ENCODE data around the gene CACNG6. TPM values are rescaled to one million over a fixed set of nuclear protein-coding genes. Genes with fewer than 3 reads are reported as not detected.
"Not testable (repeated sequence)": the region's sequence is repeated elsewhere in the genome, so short reads cannot be mapped to it uniquely, and the experiment has no call there.

The CACNG6 gene
- total RNA-seq (2014; rRNA removed; shearing (Covaris generic); ENCODE audit: low replicate concordance): not detected in 2 replicates

GRCh38 chr19:53991224-53992113 lies at the start of gene CACNG6:
TSS of gene CACNG6 (plus strand) at chr19:53991637. CDS start at chr19:53992878, 1,241 bp downstream.
- DNase-seq (ENCODE audit: low read depth): no peak
- in situ Hi-C loops (cut with HindIII; ENCODE audit: low pct_unique_long_range_greater_than_20kb, low sequenced_read_pairs): no loop called here

DNA sequence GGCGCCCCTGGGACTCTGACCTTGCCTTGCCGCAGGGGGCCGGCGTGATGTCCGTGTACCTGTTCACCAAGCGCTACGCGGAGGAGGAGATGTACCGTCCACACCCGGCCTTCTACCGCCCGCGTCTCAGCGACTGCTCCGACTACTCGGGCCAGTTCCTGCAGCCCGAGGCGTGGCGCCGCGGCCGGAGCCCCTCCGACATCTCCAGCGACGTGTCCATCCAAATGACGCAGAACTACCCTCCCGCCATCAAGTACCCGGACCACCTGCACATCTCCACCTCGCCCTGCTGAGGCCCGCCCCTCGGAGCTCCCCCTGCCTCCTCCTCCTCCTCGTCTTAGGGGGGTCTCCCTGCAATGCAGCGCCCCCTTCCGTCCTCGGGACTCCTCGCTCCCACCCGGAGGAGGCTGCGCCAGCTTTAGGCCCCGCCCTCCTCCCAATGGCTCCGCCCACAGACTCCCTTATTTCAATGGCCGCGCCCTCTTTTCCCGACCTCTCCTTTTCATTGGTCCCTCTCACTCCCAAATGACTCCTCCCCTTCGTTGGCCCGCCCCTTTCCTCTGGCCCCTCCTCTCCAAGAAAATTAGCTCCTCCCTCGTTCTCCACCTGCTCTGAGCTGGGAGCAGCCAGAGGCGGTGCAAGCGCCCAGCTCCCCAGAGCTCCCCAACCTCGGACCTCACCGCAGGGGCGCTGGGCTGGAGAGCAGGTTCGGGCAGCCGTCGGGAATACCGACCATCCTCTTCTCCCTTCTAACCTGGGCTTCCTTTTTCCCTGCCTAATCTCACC lies 49.2 kb upstream of the CACNG6 start:
- in situ Hi-C loops (cut with HindIII; ENCODE audit: low pct_unique_long_range_greater_than_20kb, low sequenced_read_pairs): no loop called here
- peak; percentile 19 for DNase-seq (ENCODE audit: low read depth)

DNA sequence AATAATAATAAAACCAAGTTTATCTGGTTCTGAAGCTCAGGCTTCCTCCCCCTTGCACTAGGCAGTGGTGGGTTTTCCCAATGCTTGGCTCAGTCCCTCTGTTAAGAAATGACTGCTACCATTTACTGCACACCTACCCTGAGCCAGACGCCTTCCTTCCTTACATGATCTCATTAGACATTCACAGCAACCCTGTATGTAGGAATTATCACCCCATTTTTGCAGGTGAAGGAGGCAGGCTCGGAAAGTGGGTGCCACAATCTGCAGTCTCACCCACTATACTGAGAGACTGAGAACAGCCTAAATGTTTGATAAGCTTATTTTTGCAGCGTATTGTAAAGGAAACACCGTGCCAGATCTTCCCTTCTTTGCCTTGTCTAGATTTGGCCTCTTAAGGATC lies 47.0 kb upstream of the CACNG6 start:
- in situ Hi-C loops (cut with HindIII; ENCODE audit: low pct_unique_long_range_greater_than_20kb, low sequenced_read_pairs): no loop called here

DNA sequence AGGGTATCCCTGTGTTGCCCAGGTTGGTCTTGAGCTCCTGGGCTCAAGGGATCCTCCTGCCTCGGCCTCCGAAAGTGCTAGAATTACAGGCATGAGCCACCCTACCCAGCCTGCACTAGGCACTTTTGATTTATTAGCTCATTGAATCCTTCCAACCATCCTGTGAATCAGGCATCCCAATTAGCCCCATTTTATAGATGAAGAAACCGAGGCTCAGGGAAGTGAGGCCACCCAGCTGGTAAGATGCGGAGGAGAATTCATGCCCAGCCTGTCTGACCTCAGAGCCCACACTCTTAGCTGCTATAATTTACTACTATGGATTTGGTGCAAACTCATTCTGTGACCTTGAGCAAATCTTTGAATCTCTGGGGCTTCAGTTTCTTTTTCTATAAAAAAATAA lies 46.5 kb upstream of the CACNG6 start:
- in situ Hi-C loops (cut with HindIII; ENCODE audit: low pct_unique_long_range_greater_than_20kb, low sequenced_read_pairs): no loop called here
- no peak for DNase-seq (ENCODE audit: low read depth)

More for the DNA sequence above, 47.0 kb upstream of the CACNG6 start:
- DNase-seq (ENCODE audit: low read depth): no peak

DNA sequence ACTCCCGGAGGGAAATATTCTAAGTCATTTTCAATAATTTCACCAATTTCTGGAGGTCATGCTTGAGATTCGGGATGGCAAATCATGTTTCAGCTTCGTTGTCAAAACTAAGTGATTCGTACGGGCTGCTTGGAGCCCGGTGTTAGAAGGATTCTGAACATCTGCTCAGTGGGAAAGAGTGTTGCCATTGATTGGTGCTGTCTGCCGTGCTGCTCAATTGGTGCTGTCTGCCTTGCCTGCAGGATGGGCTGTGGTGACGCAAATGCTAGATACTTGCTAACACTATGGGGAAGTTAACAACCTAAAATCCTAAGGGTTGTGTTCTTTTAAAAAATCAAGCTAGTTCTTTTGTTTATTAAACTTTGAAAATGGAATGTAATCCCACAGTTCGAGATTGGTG lies 46.0 kb upstream of the CACNG6 start:
- DNase-seq (ENCODE audit: low read depth): no peak
- in situ Hi-C loops (cut with HindIII; ENCODE audit: low pct_unique_long_range_greater_than_20kb, low sequenced_read_pairs): no loop called here

DNA sequence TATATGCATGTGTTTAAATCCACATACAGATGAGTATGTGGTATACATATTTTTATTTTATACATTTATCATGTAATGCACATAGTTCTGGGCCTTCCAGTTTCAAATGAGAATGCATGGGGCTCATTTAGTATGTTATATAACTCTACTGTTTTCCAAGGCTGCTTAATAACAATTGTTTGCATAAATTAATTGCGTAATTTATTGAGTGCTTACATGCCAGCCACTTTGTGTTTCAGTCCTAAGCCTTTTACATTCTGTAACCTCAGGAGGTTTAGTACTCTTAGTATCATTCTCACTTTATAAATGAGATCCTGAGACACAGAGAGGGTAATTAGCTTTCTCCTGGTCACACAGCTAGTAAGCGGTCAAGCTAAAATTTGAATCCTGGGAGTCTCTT lies 45.4 kb upstream of the CACNG6 start:
- in situ Hi-C loops (cut with HindIII; ENCODE audit: low pct_unique_long_range_greater_than_20kb, low sequenced_read_pairs): no loop called here
- DNase-seq (ENCODE audit: low read depth): no peak

GRCh38 chr19:53947624-53948023 lies 43.8 kb upstream of the CACNG6 start:
- in situ Hi-C loops (cut with HindIII; ENCODE audit: low pct_unique_long_range_greater_than_20kb, low sequenced_read_pairs): no loop called here
- DNase-seq (ENCODE audit: low read depth): no peak

GRCh38 chr19:53948611-53949010 lies 42.8 kb upstream of the CACNG6 start:
- in situ Hi-C loops (cut with HindIII; ENCODE audit: low pct_unique_long_range_greater_than_20kb, low sequenced_read_pairs); DNase-seq (ENCODE audit: low read depth): not testable (repeated sequence)

- no peak for DNase-seq (ENCODE audit: low read depth)
- in situ Hi-C loops (cut with HindIII; ENCODE audit: low pct_unique_long_range_greater_than_20kb, low sequenced_read_pairs): loop anchor here (10.0 kb wide), 1 partner anchor 47 kb away; the partner anchor contains the start of gene CACNG7
Observed at GRCh38 chr19:53951436-53951835, 40.0 kb upstream of the CACNG6 start.

DNA sequence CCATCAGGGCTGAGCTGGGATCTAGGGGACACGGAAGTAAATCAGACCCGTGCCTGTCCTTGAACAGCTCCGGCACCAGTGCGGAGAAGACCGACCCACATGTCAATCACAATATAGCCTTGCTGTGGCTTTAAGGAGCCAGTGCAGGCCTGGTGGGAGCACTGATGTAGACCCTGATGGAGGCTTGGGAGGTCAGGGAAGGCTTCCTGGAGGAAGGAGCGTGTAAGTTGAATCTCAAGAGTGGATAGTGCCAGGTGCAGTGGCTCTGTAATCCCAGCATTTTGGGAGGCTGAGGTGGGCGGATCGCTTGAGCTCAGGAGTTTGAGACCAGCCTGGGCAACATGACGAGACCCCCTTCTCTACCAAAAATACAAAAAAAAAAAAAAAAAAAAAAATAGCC lies 39.5 kb upstream of the CACNG6 start:
- DNase-seq (ENCODE audit: low read depth): no peak
- in situ Hi-C loops (cut with HindIII; ENCODE audit: low pct_unique_long_range_greater_than_20kb, low sequenced_read_pairs): loop anchor here (10.0 kb wide), 1 partner anchor 47 kb away; the partner anchor contains the start of gene CACNG7

DNA sequence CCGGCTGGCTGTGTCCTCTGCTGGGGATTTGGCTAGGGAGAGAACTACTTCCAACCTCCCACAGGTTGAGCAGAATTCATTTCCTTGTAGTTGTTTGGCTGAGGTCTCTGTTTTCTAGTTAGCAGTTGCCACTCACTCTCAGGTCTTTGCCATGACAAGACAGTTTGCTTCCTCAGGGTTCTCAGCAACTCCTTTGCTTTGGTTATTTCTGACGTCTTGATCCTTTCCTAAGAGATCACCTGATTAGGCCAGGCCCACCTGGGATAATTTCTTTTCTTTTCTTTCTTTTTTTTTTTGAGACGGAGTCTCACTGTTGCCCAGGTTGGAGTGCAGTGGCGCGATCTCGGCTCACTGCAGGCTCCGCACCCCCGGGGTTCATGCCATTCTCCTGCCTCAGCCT lies 38.1 kb upstream of the CACNG6 start:
- no peak for DNase-seq (ENCODE audit: low read depth)
- in situ Hi-C loops (cut with HindIII; ENCODE audit: low pct_unique_long_range_greater_than_20kb, low sequenced_read_pairs): loop anchor here (10.0 kb wide), 1 partner anchor 49 kb away; the partner anchor contains the start of gene CACNG7

GRCh38 chr19:53957448-53958167 lies 33.8 kb upstream of the CACNG6 start:
- in situ Hi-C loops (cut with HindIII; ENCODE audit: low pct_unique_long_range_greater_than_20kb, low sequenced_read_pairs): loop anchor here (10.0 kb wide), 1 partner anchor 53 kb away; the partner anchor contains the start of gene CACNG7
- DNase-seq (ENCODE audit: low read depth): no peak

DNA sequence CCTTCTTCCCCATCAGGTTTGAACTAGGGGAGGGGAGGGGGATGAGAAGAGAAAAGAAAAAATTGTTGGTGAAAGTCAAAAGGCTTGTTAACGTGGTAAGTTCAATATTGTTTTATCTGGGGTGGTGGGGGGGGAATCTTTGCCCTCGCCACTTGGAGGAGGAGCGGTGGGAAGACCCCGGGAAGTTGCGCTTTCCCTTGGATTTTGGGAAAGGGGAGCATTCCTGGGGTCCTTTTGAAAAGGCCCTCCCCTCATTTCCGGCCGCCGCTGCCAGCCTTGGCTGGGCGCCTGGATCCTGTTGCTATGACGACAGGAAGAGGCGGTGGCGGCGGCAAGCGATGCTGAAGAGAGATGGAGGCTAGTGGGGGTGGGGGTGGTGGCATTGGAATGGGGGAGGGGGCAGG lies 33.3 kb upstream of the CACNG6 start:
- no peak for DNase-seq (ENCODE audit: low read depth)
- in situ Hi-C loops (cut with HindIII; ENCODE audit: low pct_unique_long_range_greater_than_20kb, low sequenced_read_pairs): loop anchor here (10.0 kb wide), 1 partner anchor 53 kb away; the partner anchor contains the start of gene CACNG7

DNA sequence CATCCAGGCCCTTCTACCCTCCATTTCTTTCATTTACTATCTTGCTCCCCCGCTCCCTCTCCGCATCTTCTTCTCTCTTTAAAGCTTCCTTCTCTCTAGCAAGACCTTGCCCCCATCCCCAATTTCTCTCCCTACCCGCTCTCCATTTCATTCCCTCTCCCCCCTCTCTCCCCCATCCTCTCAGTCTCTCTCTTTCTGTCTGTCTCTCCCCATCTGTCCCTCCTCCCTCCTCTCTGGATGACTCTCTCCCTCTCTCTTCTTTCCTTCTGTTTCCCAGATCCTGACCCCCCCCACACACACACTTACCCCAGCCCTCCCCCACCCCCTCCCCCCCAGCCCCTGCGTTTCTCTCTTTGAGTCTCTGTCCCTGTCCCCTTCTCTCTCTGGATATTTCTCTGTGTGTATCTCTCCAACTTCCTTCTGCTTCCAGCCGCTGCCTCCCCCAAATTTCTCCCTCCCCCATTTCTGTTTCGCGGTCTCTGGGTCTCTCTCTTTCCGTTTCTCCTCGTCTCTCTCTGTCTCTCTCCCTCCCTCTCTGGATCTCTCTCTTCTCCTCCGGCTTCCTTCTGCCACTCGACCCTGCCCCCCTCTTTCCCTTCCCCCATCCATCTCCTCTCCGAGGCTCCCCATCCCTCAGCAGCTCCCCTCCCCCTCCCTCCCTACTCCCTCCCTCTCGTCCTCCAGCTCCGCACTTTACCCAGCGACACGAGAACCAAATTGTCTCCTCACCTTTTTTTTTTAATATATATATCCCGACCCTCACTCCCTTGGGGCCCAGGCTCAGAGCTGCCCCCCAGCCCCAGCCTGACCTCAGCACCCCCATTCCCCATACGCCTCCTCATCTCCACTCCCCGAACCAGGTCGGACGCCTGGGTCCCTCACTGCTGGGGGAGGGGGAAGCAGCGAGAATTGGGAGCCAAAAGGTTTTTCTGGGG lies 32.3 kb upstream of the CACNG6 start:
- DNase-seq (ENCODE audit: low read depth): no peak
- in situ Hi-C loops (cut with HindIII; ENCODE audit: low pct_unique_long_range_greater_than_20kb, low sequenced_read_pairs): loop anchor here (10.0 kb wide), 1 partner anchor 54 kb away; the partner anchor contains the start of gene CACNG7

DNA sequence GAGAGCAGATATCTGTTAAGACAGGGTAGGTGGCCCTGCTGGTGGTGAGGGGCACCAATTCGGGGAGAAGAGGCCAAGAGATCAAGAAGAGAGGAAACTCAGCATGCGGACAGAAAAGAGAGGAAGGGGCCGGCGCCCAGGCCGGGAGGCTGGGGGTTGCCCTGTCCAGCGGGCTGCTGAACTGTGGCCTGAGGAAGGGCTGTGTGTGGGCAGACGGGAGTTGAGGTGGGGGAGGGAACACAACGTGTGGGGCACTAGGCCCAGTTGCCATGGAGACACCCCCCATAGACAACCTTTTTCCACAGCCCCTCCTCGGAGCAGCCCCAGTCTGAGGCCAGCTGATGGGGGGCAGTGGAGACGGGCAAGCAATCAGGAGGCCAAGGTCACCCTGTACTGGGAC lies 31.2 kb upstream of the CACNG6 start:
- in situ Hi-C loops (cut with HindIII; ENCODE audit: low pct_unique_long_range_greater_than_20kb, low sequenced_read_pairs): no loop called here
- DNase-seq (ENCODE audit: low read depth): no peak

DNA sequence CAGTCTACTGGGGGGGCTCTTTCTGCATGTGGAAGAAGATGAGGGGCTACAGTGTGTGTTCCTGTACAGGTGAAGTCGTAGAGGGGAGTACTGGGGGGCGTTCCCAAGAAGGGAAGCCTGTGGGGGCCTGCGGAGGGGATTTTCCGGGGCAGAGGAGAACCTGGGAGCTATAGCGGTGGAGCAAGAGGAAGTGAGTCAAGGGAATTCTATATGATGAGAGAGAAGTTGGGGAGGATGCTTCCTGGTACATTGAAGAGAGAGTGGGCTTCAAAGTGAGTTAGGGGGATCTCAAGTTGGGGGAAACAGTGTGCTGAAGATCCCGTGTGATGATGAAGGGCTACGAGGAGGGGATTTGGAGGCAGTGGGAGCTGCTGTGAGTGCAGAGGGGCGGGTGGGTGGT lies 30.6 kb upstream of the CACNG6 start:
- no peak for DNase-seq (ENCODE audit: low read depth)
- in situ Hi-C loops (cut with HindIII; ENCODE audit: low pct_unique_long_range_greater_than_20kb, low sequenced_read_pairs): no loop called here
